ENCODE data around the gene RALA. TPM values are rescaled to one million over a fixed set of nuclear protein-coding genes. Genes with fewer than 3 reads are reported as not detected.
"Not testable (repeated sequence)": the region's sequence is repeated elsewhere in the genome, so short reads cannot be mapped to it uniquely, and the experiment has no call there.

RALA gene
- total and polyA plus RNA-seq, 10 donors: 10.0 to 26.6 (median 19.7) TPM

DNA sequence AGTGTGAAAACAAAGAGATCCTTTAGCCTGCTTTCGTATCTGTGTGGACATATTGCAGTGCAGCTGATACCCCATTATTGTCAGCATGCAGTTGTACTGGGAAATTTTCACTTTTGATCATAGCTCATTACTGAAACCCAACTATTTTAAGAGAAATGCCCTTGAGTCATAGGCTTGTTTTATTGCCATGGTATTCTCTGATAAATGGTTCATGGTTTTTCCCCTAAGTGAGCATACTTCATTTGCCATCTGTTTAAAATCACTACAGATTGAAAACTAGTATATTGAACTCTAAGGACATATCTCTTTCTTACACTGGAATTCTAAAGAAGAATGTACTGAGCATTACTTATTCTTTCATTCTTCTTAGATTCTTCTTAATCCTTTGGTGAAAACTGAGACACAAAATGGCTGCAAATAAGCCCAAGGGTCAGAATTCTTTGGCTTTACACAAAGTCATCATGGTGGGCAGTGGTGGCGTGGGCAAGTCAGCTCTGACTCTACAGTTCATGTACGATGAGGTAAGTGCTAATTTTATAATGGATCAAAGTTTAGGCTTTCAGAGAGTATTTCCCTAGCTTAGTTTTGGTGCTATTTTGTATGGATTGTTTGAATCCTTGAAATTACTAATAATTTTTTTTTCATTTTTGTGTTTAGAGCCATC is 63.0 kb downstream of the RALA start:
- Histone ChIP-seq H3K27me3 (replicated peaks in 1 of 7) (no peaks in the 10 kb centered on the region), H3K9me3 (no peaks in the 10 kb centered on the region), H3K27ac (no peak overlapping the region), H3K4me1 (peaks cover 6 to 32% (median 18%) of the 10 kb centered on the region in 6 donors), H3K36me3 (peaks cover 0 to 46% (median 18%) of the 10 kb centered on the region in 6 donors), H3K4me3 (no peak overlapping the region)
- TF ChIP-seq POLR2AphosphoS5 (IDR thresholded peaks at IDR 0.05) (no peak), POLR2A (IDR thresholded peaks at IDR 0.05) (no peak)
- TF ChIP-seq, protein P1, sequence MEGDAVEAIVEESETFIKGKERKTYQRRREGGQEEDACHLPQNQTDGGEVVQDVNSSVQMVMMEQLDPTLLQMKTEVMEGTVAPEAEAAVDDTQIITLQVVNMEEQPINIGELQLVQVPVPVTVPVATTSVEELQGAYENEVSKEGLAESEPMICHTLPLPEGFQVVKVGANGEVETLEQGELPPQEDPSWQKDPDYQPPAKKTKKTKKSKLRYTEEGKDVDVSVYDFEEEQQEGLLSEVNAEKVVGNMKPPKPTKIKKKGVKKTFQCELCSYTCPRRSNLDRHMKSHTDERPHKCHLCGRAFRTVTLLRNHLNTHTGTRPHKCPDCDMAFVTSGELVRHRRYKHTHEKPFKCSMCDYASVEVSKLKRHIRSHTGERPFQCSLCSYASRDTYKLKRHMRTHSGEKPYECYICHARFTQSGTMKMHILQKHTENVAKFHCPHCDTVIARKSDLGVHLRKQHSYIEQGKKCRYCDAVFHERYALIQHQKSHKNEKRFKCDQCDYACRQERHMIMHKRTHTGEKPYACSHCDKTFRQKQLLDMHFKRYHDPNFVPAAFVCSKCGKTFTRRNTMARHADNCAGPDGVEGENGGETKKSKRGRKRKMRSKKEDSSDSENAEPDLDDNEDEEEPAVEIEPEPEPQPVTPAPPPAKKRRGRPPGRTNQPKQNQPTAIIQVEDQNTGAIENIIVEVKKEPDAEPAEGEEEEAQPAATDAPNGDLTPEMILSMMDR (IDR thresholded peaks at IDR 0.05 in 8 of 11, conservative IDR thresholded peaks at IDR 0.05 in 3 of 11): no peak
- no peak for DNase-seq
- 72 to 91% (median 85%) methylated on average over 3 of the region's 3 CpGs for WGBS, 5 donors
- intact Hi-C loops (cut with DNase I; ENCODE audit: low total_unique reads): no loop called here

DNA sequence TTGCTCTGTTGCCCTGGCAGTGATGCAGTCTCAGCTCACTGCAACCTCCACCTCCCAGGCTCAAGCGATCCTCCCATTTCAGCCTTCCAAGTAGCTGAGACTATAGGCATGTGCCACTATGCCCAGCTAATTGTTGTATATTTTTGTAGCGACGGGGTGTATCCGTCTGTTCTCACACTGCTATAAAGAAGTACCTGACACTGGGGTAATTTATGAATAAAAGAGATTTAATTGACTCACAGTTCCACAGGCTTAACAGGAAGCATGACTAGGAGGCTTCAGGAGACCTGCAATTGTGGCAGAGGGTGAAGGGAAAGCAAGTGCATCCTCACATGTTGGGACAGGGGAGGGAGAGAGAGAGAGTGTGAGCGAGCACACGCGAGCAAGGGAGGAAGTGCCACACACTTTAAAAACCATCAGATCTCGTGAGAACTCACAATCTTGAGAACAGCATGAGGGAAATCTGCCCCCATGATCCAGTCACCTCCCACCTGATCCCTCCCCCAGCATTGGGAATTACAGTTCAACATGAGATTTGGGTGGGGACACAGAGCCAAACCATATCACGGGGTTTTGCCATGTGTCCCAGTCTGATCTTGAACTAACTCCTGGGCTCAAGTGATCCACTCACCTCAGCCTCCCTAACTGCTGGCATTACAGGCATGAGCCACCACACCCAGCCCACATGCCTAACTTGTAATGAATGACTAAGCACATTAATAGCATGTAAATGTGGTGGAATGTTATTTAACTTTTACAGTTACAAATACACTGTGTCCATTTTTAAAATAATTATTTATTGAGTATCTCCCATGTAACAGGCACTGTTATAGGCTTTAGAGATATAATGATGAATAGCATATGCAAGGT is 65.5 kb downstream of the RALA start:
- no peak for TF ChIP-seq POLR2AphosphoS5 (IDR thresholded peaks at IDR 0.05)
- TF ChIP-seq, protein P1 (IDR thresholded peaks at IDR 0.05 in 8 of 11, conservative IDR thresholded peaks at IDR 0.05 in 3 of 11): no peak
- TF ChIP-seq POLR2A (IDR thresholded peaks at IDR 0.05): no peak
- Histone ChIP-seq H3K27ac (no peak overlapping the region), H3K27me3 (replicated peaks in 1 of 7) (no peaks in the 10 kb centered on the region), H3K36me3 (peaks cover 0 to 70% (median 26%) of the 10 kb centered on the region in 6 donors), H3K4me1 (peaks cover 0 to 12% (median 3%) of the 10 kb centered on the region in 6 donors), H3K9me3 (peaks cover 0 to 8% (median 2%) of the 10 kb centered on the region in 8 donors), H3K4me3 (no peak overlapping the region)
- no peak for DNase-seq
- intact Hi-C loops (cut with DNase I; ENCODE audit: low total_unique reads): no loop called here
- WGBS, 5 donors: 75 to 94% (median 87%) methylated on average over 9 of the region's 9 CpGs

DNA sequence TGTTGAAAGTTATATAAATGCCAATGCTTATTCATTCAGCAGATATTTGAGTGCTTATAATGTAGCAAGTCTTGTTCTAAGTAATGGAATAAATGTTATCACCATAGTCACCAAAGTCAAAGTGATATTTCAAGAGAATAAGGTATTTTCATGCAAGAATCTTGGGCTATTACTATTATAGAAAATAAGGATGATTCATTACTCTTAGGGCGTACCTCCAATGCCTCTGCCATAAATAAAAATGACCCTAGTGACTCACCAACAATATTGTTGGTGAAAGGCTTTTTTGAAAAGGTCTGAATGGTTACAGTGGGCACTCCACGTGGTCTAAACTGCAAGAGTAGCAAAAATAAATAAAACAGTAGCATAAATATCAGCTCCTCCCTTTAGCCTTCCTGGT is 68.4 kb downstream of the RALA start:
- Histone ChIP-seq H3K9me3 (peaks cover 0 to 8% (median 2%) of the 10 kb centered on the region in 8 donors), H3K4me3 (no peak overlapping the region), H3K27ac (no peak overlapping the region), H3K27me3 (replicated peaks in 1 of 7) (no peaks in the 10 kb centered on the region), H3K4me1 (no peaks in the 10 kb centered on the region), H3K36me3 (peaks cover 0 to 86% (median 30%) of the 10 kb centered on the region in 6 donors)
- WGBS, 5 donors: 88 to 95% (median 91%) methylated on average over 2 of the region's 2 CpGs
- DNase-seq: no peak
- intact Hi-C loops (cut with DNase I; ENCODE audit: low total_unique reads): no loop called here
- no peak for TF ChIP-seq POLR2AphosphoS5 (IDR thresholded peaks at IDR 0.05)
- TF ChIP-seq POLR2A (IDR thresholded peaks at IDR 0.05): no peak
- TF ChIP-seq, protein P1 (IDR thresholded peaks at IDR 0.05 in 8 of 11, conservative IDR thresholded peaks at IDR 0.05 in 3 of 11): no peak

DNA sequence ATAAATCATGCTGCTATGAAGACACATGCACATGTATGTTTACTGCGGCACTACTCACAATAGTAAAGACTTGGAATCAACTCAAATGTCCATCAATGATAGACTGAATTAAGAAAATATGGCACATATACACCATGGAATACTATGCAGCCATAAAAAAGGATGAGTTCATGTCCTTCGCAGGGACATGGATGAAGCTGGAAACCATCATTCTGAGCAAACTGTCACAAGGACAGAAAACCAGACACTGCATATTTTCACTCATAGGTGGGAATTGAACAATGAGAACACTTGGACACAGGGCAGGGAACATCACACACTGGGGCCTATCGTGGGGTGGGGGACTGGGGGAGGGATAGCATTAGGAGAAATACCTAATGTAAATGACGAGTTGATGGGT is 69.7 kb downstream of the RALA start:
- intact Hi-C loops (cut with DNase I; ENCODE audit: low total_unique reads); H3K27me3 ChIP-seq (replicated peaks in 1 of 7); H3K4me3 ChIP-seq; H3K27ac ChIP-seq; DNase-seq; H3K9me3 ChIP-seq; H3K4me1 ChIP-seq: not testable (repeated sequence)
- peaks cover 0 to 88% (median 37%) of the 10 kb centered on the region in 6 donors for H3K36me3 ChIP-seq
- 72 to 98% (median 94%) methylated on average over 4 of the region's 4 CpGs for WGBS, 5 donors
